ENCODE measurements around the gene TELO2. TPM values are rescaled to one million over a fixed set of nuclear protein-coding genes. Genes with fewer than 3 reads are reported as not detected.

TELO2 gene
- total RNA-seq, 4 donors from 2014 or later: 17.0 to 29.3 (median 21.4) TPM

- Histone ChIP-seq H3K9me3 (no peaks in the 10 kb centered on the region), H3K27ac (no peak overlapping the region), H3K4me1 (peaks cover 27 to 63% (median 32%) of the 10 kb centered on the region in 3 donors), H3K4me3 (no peak overlapping the region), H3K27me3 (no peaks in the 10 kb centered on the region), H3K36me3 (peaks cover 0 to 34% (median 0%) of the 10 kb centered on the region in 3 donors)
- no peak for DNase-seq
- WGBS, 2 donors: 70 to 83% methylated on average over 4 to 14 of the region's 38 CpGs
- intact Hi-C loops (cut with DNase I): no loop called here
- TF ChIP-seq POLR2A (IDR thresholded peaks at IDR 0.05) (no peak), CTCF (IDR thresholded peaks at IDR 0.05) (no peak)
Observed at GRCh38 chr16:1526608-1527555, 33.7 kb downstream of the TELO2 start.

DNA sequence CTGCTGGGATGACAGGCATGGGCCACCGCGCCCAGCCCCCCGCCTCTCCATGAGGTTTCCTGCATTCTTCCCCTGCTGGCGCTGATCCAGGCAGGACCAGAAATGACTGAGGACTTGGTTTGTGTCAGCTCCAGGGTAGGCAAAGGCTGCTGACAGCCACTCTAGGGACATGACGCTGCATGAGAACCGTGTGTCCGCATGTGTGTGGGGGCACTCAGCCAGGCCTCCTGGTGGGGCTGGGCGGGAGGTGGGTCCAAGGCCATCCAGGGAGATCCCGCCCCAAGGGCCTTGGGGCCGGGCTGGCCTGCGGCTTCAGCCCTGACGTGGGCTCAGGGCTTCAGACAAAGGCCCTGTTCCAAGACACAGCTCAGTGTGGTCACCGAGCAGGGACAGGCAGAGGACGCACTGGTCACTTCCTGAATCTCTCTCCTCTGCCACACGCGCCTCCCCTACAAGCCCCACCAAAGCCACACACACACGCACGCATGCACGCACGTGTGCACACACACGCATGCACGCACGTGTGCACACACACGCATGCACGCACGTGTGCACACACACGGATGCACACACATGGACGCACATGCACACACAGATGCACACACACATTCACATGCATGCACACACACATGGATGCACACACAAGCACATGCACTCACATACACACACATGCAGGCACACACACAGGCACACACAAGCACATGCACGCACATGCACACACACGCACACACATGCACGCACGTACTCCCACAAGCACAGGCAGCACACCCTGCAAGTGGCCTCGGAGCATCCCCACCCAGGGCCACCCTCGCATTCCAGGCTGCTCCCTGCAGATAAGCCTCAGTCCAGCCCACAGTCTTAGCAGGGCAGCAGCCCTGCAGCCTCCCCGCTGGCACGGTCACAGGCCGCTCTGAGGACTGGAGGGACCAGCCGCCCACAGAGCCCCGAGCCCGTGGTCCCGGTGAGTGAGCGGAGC lies 35.0 kb downstream of the TELO2 start:
- peaks cover 0 to 23% (median 0%) of the 10 kb centered on the region in 3 donors for H3K36me3 ChIP-seq
- H3K27me3 ChIP-seq: no peaks in the 10 kb centered on the region
- H3K4me1 ChIP-seq: peaks cover 38 to 75% (median 42%) of the 10 kb centered on the region in 3 donors
- H3K9me3 ChIP-seq: no peaks in the 10 kb centered on the region
- TF ChIP-seq POLR2A (IDR thresholded peaks at IDR 0.05) (no peak), CTCF (IDR thresholded peaks at IDR 0.05) (no peak)
- 80 to 87% methylated on average over 19 to 26 of the region's 42 CpGs for whole genome bisulfite sequencing, 2 donors
- H3K27ac ChIP-seq: no peak overlapping the region
- H3K4me3 ChIP-seq: no peak overlapping the region
- intact Hi-C loops (cut with DNase I): no loop called here
- no peak for DNase-seq

- H3K27ac ChIP-seq: no peak overlapping the region
- intact Hi-C loops (cut with DNase I): no loop called here
- no peaks in the 10 kb centered on the region for H3K27me3 ChIP-seq
- H3K36me3 ChIP-seq: peaks cover 0 to 14% (median 0%) of the 10 kb centered on the region in 3 donors
- no peak overlapping the region for H3K4me3 ChIP-seq
- no peaks in the 10 kb centered on the region for H3K9me3 ChIP-seq
- no peak for TF ChIP-seq POLR2A (IDR thresholded peaks at IDR 0.05)
- no peak for TF ChIP-seq CTCF (IDR thresholded peaks at IDR 0.05)
- no peak for DNase-seq
- 98 to 100% methylated on average over 4 to 8 of the region's 29 CpGs for WGBS, 2 donors
- H3K4me1 ChIP-seq: peaks cover 38 to 78% (median 42%) of the 10 kb centered on the region in 3 donors
Observed at GRCh38 chr16:1528921-1529537, 35.9 kb downstream of the TELO2 start.

GRCh38 chr16:1530349-1530882 lies 37.3 kb downstream of the TELO2 start:
- H3K9me3 ChIP-seq: no peaks in the 10 kb centered on the region
- TF ChIP-seq POLR2A (IDR thresholded peaks at IDR 0.05) (no peak), CTCF (IDR thresholded peaks at IDR 0.05) (no peak)
- H3K27ac ChIP-seq: peak overlapping the region; percentile 81 to 92 (median 88)
- peaks cover 38 to 78% (median 42%) of the 10 kb centered on the region in 3 donors for H3K4me1 ChIP-seq
- no peak for DNase-seq
- intact Hi-C loops (cut with DNase I): no loop called here
- no peaks in the 10 kb centered on the region for H3K27me3 ChIP-seq
- H3K4me3 ChIP-seq: peak overlapping the region in 3 of 4 donors; percentile 17 to 73 (median 54)
- 35 to 72% methylated on average over 4 to 5 of the region's 27 CpGs for WGBS, 2 donors
- no peaks in the 10 kb centered on the region for H3K36me3 ChIP-seq

All from esophagus squamous epithelium (tissue), 5 donors.